ENCODE measurements around the gene VPS13C.

- TF ChIP-seq CTCF (IDR thresholded peaks at IDR 0.05 in 8 of 11, conservative IDR thresholded peaks at IDR 0.05 in 3 of 11) (no peak), POLR2A (IDR thresholded peaks at IDR 0.05) (no peak), POLR2AphosphoS5 (IDR thresholded peaks at IDR 0.05) (no peak)
These were observed 208.3 kb downstream of the VPS13C start for GRCh38 chr15:61851955-61852354.

All from spleen (tissue), 7 donors.